D721Med (cell line): Measurements from ENCODE around the gene UMODL1.

Experiments
- DNase-seq: peaks from one replicate; pipeline ENCODE4 v3.0.0; 2011; ENCODE audit warnings: low spot score; ENCODE audit not compliant: insufficient read length
- FAIRE-seq: peaks from 2 replicates; lab custom pipeline; 2011; peaks lifted over from hg19 to GRCh38; lab: Jason Lieb, UNC
- CTCF ChIP-seq: IDR thresholded peaks from 2 replicates; pipeline ENCODE4 v1.5.1; 2012; ENCODE audit warnings: mild to moderate bottlenecking, control low read depth; ENCODE audit not compliant: insufficient read depth; ENCODE audit errors: missing control alignments

Gene UMODL1

GRCh38 chr21:42051788-42052187, 19.3 kb upstream of the UMODL1 start:
- DNase-seq (no peak), FAIRE-seq (no peak)
- TF ChIP-seq CTCF = no peak

GRCh38 chr21:42055425-42055824, 15.7 kb upstream of the UMODL1 start:
- FAIRE-seq (no peak), DNase-seq (no peak)
- TF ChIP-seq CTCF = no peak

- DNase-seq (no peak), FAIRE-seq (no peak)
- TF ChIP-seq CTCF = no peak
Measured at GRCh38 chr21:42056468-42056867, 14.6 kb upstream of the UMODL1 start.

GRCh38 chr21:42056996-42057689, 14.0 kb upstream of the UMODL1 start:
- DNase-seq (no peak), FAIRE-seq (no peak)
- TF ChIP-seq CTCF = no peak

GRCh38 chr21:42057851-42058437, 13.2 kb upstream of the UMODL1 start:
- TF ChIP-seq CTCF = no peak
- FAIRE-seq (no peak), DNase-seq (no peak)

- no peak for FAIRE-seq
- no peak for TF ChIP-seq CTCF
- no peak for DNase-seq
Measured at GRCh38 chr21:42058631-42059111, 12.4 kb upstream of the UMODL1 start.

- no peak for TF ChIP-seq CTCF
Measured at GRCh38 chr21:42059141-42059540, 12.0 kb upstream of the UMODL1 start.

More at GRCh38 chr21:42059141-42059540, 12.0 kb upstream of the UMODL1 start:
- no peak for FAIRE-seq
- DNase-seq = no peak
